GM12874 (cell line): ENCODE data around the gene PALLD.

Source experiments
- TF ChIP-seq, protein P1 (sequence below): IDR thresholded peaks from 2 replicates; pipeline ENCODE4 v1.5.1; 2011; ENCODE audit warnings: low read depth, mild to moderate bottlenecking, control low read depth, low read length, moderate library complexity; ENCODE audit not compliant: insufficient read depth

PALLD gene

DNA sequence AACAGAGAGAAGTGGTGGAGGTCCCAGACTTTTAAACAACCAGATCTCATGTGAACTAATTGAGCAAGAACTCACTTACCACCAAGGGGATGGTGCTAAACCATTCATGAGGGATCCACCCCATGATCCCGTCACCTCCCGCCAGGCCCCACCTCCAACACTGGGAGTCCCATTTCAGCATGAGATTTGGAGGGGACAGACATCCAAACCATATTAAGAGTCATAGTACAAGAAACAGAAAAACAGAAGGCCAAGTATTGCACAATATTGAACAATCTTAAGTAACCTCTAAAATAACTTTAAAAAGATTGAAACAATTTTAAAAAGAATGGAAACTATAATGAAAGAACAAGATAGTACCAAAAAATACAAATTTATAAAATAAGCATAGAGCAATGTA lies 403.2 kb downstream of the PALLD start:
- TF ChIP-seq, protein P1, sequence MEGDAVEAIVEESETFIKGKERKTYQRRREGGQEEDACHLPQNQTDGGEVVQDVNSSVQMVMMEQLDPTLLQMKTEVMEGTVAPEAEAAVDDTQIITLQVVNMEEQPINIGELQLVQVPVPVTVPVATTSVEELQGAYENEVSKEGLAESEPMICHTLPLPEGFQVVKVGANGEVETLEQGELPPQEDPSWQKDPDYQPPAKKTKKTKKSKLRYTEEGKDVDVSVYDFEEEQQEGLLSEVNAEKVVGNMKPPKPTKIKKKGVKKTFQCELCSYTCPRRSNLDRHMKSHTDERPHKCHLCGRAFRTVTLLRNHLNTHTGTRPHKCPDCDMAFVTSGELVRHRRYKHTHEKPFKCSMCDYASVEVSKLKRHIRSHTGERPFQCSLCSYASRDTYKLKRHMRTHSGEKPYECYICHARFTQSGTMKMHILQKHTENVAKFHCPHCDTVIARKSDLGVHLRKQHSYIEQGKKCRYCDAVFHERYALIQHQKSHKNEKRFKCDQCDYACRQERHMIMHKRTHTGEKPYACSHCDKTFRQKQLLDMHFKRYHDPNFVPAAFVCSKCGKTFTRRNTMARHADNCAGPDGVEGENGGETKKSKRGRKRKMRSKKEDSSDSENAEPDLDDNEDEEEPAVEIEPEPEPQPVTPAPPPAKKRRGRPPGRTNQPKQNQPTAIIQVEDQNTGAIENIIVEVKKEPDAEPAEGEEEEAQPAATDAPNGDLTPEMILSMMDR, result no peak

DNA sequence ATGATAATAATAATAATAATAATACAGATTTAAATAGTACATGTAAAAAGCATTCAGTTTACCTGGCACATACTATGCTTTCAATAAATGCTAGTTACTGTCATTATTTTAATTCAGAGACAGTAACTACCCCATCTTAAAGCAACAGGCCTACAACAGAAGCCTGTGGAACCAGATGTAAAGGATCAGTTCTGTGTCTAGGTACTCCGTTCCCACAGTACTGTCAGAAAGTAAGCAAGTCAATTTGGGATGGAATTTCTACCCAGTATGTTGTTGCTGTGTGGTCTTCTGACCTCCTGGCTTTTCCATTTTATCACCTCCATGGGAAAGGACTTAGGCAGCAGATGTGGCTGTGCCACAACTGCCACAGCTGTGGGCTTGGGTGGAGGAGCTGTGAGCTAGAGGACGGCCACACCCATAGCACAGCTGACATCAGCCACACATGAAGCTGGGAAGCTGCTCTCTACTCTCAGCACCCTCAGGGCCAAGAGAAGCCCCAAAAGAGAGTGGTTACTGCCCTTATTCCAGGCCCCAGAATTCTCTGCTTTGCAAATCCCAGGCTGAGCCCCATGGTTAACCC lies 410.4 kb downstream of the PALLD start:
- TF ChIP-seq, protein P1, result no peak

DNA sequence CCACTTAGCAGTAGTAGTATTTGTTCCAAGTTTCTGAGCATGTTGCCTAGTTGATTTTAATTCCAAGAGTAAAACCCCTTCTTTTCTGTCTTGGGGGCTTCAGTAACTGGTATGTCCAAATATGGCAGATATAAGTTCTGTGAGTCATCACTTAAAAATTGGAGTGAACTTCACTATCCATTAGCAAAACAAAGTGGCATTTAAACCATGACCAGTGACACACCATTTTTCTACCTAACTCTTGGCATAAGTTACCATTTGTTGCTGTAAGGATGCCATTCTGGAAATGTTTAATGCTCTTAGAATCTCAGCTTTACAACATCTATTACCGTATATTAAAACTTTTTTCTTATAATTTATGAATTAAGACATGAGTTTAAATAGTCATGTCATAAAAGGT lies 411.2 kb downstream of the PALLD start:
- TF ChIP-seq, protein P1, result no peak

DNA sequence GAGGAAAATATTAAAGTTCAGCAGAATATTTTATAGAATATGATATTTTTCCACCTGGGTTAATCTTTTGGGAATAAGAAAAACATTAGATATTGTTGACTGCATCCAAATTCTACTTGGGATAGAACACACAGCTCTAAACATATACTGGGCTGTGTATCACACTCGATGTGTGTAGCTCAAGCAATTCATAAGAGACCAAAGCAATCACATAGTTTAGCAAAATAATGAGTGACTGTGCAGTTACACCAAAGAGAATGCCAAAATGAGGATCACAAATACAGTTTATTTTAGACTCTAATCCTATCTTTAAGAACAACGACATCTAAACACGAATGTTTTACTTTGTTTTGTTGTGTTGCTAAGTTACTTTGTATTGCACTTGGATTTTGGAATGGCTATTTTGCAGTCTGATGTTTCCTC lies 412.0 kb downstream of the PALLD start:
- TF ChIP-seq, protein P1, result no peak

DNA sequence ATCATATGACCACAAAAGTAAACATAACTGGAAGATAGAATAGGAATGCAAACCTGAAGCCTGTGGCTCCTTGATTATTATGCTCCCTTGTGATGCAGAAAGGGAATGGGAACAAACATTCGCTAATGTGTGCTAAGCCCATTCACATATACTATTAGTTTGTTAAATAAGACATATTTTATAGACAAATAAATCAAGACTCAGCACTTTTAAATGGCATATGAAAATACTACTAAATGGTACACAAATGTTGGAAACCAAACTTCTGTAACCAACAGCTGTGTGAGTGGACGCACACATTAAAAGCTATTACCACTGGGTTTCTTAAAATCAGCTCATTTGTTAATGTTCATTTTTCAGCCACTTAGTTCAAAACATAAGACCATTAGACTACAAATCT lies 417.2 kb downstream of the PALLD start:
- TF ChIP-seq, protein P1, result no peak

DNA sequence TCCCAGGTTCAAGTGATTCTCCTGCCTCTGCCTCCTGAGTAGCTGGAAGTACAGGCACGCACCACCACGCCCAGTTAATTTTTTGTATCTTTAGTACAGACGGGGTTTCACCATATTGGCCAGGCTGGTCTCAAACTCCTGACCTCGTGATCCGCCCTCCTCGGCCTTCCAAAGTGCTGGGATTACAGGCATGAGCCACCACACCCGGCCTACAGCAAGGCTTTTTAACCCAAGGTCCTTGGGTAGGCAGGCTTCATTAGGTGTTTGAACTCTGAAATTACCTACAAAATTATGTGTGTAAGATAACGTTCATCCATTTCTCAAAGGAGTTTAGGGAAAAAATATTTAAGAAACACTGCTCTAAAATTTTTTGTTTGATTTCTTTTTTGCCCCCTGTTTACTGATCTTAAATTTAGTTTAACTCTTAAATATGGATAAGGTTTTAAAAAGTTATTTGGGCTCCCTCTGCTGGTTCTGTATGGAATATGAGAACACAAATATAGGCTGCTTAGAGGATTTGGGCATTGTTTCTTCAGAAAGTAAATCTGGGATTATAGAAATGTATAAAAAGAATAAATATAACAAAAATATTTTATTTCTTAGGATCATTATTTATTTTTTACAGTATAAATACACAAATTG lies 420.4 kb downstream of the PALLD start:
- TF ChIP-seq, protein P1, result peak; percentile 19; the same call in 1 of the 2 replicates

DNA sequence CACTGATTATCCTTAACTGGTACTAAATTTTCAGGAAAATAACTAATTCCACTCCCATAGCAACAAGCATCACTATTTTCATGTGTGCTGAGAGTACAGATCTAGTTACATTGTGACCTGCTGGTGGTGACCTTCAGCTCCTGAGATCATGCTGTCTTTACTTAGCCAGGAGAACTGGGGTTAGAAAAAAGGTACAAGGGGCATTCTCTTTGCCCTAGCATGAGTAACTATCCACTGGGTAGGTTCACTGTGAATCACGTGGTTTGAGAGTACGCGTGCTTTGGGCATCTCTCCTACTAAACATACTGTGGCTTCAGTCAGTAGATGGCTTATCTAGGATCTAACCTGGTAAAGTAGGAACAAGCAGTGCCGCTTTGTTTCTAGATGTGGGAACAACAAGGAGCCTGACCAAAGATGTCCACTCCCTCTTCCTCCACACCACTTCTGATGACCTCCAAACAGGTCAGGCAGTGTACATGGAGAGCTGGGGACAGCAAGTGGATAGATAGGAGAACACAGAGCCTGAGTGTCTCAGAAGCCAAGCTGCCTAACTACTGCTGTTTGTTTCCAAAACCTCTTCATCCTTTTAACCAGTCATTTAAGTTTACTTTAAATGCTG lies 423.0 kb downstream of the PALLD start:
- TF ChIP-seq, protein P1, result no peak
